ENCODE measurements around the gene ATP1A4.

DNA sequence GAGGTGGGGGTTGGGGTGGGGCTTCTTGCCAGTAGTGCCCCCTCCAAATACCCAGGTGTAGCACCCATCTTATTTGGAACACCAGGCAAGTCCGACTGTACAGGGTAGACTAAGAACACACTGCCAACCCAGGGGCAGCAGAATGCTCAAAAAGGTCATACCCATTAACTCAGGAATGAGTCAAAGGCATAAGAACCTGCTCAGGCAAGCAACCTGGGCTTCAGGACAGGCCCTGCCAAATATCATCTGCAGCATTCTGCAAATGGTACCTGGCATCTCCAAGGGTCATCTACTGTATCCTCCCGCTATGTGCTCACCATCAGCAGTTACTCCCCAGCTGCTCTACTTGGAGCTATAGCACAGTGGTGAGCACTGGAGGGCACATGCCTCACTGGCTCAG, 73.2 kb downstream of the ATP1A4 start:
- TF ChIP-seq ZNF488 (tag by site-specific recombination; IDR thresholded peaks at IDR 0.05), result no peak
- no peak for TF ChIP-seq KLF1 (tag by site-specific recombination; IDR thresholded peaks at IDR 0.05)
- TF ChIP-seq ZNF404 (tag by site-specific recombination; IDR thresholded peaks at IDR 0.05), result no peak
- no peak for TF ChIP-seq SP2 (tag by site-specific recombination; IDR thresholded peaks at IDR 0.05)
- TF ChIP-seq MEIS1 (CRISPR knock-in tag; IDR thresholded peaks at IDR 0.05; ENCODE audit: borderline replicate concordance), result no peak
- no peak for TF ChIP-seq TCF7L2 (IDR thresholded peaks at IDR 0.05; ENCODE audit: borderline replicate concordance, low read depth, low read length)
- TF ChIP-seq, protein P1, sequence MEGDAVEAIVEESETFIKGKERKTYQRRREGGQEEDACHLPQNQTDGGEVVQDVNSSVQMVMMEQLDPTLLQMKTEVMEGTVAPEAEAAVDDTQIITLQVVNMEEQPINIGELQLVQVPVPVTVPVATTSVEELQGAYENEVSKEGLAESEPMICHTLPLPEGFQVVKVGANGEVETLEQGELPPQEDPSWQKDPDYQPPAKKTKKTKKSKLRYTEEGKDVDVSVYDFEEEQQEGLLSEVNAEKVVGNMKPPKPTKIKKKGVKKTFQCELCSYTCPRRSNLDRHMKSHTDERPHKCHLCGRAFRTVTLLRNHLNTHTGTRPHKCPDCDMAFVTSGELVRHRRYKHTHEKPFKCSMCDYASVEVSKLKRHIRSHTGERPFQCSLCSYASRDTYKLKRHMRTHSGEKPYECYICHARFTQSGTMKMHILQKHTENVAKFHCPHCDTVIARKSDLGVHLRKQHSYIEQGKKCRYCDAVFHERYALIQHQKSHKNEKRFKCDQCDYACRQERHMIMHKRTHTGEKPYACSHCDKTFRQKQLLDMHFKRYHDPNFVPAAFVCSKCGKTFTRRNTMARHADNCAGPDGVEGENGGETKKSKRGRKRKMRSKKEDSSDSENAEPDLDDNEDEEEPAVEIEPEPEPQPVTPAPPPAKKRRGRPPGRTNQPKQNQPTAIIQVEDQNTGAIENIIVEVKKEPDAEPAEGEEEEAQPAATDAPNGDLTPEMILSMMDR (tag by site-specific recombination; IDR thresholded peaks at IDR 0.05), result no peak
- TF ChIP-seq ZSCAN30 (tag by site-specific recombination; IDR thresholded peaks at IDR 0.05), result no peak
- no peak for TF ChIP-seq ZNF596 (tag by site-specific recombination; IDR thresholded peaks at IDR 0.05)
- TF ChIP-seq, protein P2, sequence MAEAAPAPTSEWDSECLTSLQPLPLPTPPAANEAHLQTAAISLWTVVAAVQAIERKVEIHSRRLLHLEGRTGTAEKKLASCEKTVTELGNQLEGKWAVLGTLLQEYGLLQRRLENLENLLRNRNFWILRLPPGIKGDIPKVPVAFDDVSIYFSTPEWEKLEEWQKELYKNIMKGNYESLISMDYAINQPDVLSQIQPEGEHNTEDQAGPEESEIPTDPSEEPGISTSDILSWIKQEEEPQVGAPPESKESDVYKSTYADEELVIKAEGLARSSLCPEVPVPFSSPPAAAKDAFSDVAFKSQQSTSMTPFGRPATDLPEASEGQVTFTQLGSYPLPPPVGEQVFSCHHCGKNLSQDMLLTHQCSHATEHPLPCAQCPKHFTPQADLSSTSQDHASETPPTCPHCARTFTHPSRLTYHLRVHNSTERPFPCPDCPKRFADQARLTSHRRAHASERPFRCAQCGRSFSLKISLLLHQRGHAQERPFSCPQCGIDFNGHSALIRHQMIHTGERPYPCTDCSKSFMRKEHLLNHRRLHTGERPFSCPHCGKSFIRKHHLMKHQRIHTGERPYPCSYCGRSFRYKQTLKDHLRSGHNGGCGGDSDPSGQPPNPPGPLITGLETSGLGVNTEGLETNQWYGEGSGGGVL (tag by site-specific recombination; IDR thresholded peaks at IDR 0.05), result no peak
- no peak for TF ChIP-seq OSR2 (tag by site-specific recombination; IDR thresholded peaks at IDR 0.05)
